Transverse colon (tissue), 4 donors: Measurements from ENCODE around the gene RSBN1. TPM values are rescaled to one million over a fixed set of nuclear protein-coding genes. Genes with fewer than 3 reads are reported as not detected.

Experiments
- DNase-seq: peaks from one replicate; pipeline ENCODE4 v3.0.0-alpha.2; 2019
- H3K27ac ChIP-seq, 4 donors: fragments of 200-600 bp; sonication (generic); 2 replicates each; pipeline ENCODE4 v1.5.1; 2016 to 2018; ENCODE audit warnings: inconsistent platforms in 4 of 4
- H3K27me3 ChIP-seq: fragments of 200-600 bp; sonication (generic); 2 replicates; pipeline ENCODE4 v1.5.1; 2017; ENCODE audit warnings: inconsistent platforms
- H3K36me3 ChIP-seq, 4 donors: fragments of 200-600 bp; sonication (generic); 2 replicates each; pipeline ENCODE4 v1.5.1; 2017 to 2019; ENCODE audit warnings: inconsistent platforms in 4 of 4
- H3K4me1 ChIP-seq, 4 donors: fragments of 200-600 bp; sonication (generic); 2 replicates each; pipeline ENCODE4 v1.5.1; 2017 to 2020; ENCODE audit warnings: inconsistent platforms in 4 of 4
- H3K4me3 ChIP-seq, 4 donors: fragments of 200-600 bp; sonication (generic); 1 replicate in 1 of 4; 2 replicates in 3 of 4; pipeline versions ENCODE4 v1.5.1 to v1.6.1; 2017 to 2019; ENCODE audit warnings: inconsistent platforms in 4 of 4
- H3K9me3 ChIP-seq, 2 donors: fragments of 200-600 bp; sonication (generic); 2 replicates each; pipeline ENCODE4 v1.5.1; 2017 to 2019; ENCODE audit warnings: inconsistent platforms in 2 of 2
- CTCF ChIP-seq, 5 experiments: fragments of 200-600 bp in 3 of 5; fragments of 450-650 bp in 2 of 5; sonication (generic) in 3 of 5; IDR thresholded peaks; 1 replicate in 2 of 5; 2 replicates in 3 of 5; pipeline ENCODE4 v1.5.1; 2016 to 2017; ENCODE audit warnings: antibody characterized with exemption in 5 of 5, inconsistent platforms in 3 of 5, mild to moderate bottlenecking in 2 of 5, moderate library complexity in 1 of 5
- EP300 ChIP-seq: sonication (generic); formaldehyde crosslinking; IDR thresholded peaks from one replicate; pipeline ENCODE4 v1.6.1; 2017; ENCODE audit warnings: antibody characterized with exemption, low read depth
- POLR2A ChIP-seq: fragments of 450-650 bp; IDR thresholded peaks from one replicate; pipeline ENCODE4 v1.6.1; 2016; ENCODE audit warnings: antibody characterized with exemption, mild to moderate bottlenecking, moderate library complexity
- POLR2AphosphoS5 ChIP-seq, 3 donors: sonication (generic); formaldehyde crosslinking; IDR thresholded peaks; one replicate each; pipeline ENCODE4 v1.6.1; 2016; ENCODE audit warnings: antibody characterized with exemption in 3 of 3
- WGBS, 2 donors: methylation state at CpG; one replicate each; pipeline ENCODE4 v1.1.5; 2018; ENCODE audit warnings: low coverage in 1 of 2; 5-methylcytosine and 5-hydroxymethylcytosine counted together
- in situ Hi-C, 4 donors: fragments of 200-750 bp; cut with MboI; loops; one replicate each; pipeline versions ENCODE4 v1.15.0 to v1.15.1; 2017; ENCODE audit warnings: low sequenced_read_pairs in 3 of 4, low pct_ligation_motif_present in 1 of 4, low pct_unique_long_range_greater_than_20kb in 1 of 4
- intact Hi-C: fragments of 100-400 bp; cut with DNase I; formaldehyde crosslinking; loops from one replicate; pipeline ENCODE4 v1.15.1; 2023; ENCODE audit warnings: low total_unique reads
- total RNA-seq, 4 donors: library from RNA; depleted of rRNA; stranded (reverse); fragments of >200 nt; gene quantifications; one replicate each; pipeline ENCODE4 v1.1.0, GENCODE V29; 2016

RSBN1 gene
- total RNA-seq, 4 donors from 2014 or later, result 26.6 to 42.7 (median 31.8) TPM

- Histone ChIP-seq H3K27ac (no peak overlapping the region), H3K9me3 (no peaks in the 10 kb centered on the region), H3K4me1 (peaks cover 0 to 7% (median 2%) of the 10 kb centered on the region in 4 donors), H3K36me3 (peaks cover 0 to 29% (median 5%) of the 10 kb centered on the region in 4 donors), H3K4me3 (no peak overlapping the region), H3K27me3 (no peaks in the 10 kb centered on the region)
- DNase-seq, result no peak
- TF ChIP-seq EP300 (no peak), POLR2A (no peak), POLR2AphosphoS5 (IDR thresholded peaks at IDR 0.05) (no peak), CTCF (IDR thresholded peaks at IDR 0.05) (no peak)
- in situ Hi-C loops (no loop called here), intact Hi-C loops (no loop called here)
- 79 to 90% methylated on average over 2 of the region's 2 CpGs for WGBS, 2 donors
These were observed 48.6 kb downstream of the RSBN1 start for GRCh38 chr1:113763661-113764060.

GRCh38 chr1:113761937-113762336 is 50.3 kb downstream of the RSBN1 start:
- Histone ChIP-seq H3K4me1 (peaks cover 6 to 13% (median 8%) of the 10 kb centered on the region in 4 donors), H3K27ac (no peak overlapping the region), H3K4me3 (no peak overlapping the region), H3K27me3 (no peaks in the 10 kb centered on the region), H3K9me3 (no peaks in the 10 kb centered on the region), H3K36me3 (peaks cover 0 to 18% (median 3%) of the 10 kb centered on the region in 4 donors)
- 85 to 87% methylated on average over 3 of the region's 3 CpGs for WGBS, 2 donors
- TF ChIP-seq CTCF (IDR thresholded peaks at IDR 0.05) (no peak), EP300 (no peak), POLR2A (no peak), POLR2AphosphoS5 (IDR thresholded peaks at IDR 0.05) (no peak)
- intact Hi-C loops (no loop called here), in situ Hi-C loops (no loop called here)
- DNase-seq, result no peak

GRCh38 chr1:113760102-113761080 is 51.9 kb downstream of the RSBN1 start:
- intact Hi-C loops, result no loop called here
- Histone ChIP-seq H3K4me3 (peak overlapping the region; percentile 88 to 100 (median 98)), H3K4me1 (peaks cover 6 to 19% (median 9%) of the 10 kb centered on the region in 4 donors), H3K9me3 (no peaks in the 10 kb centered on the region), H3K27me3 (no peaks in the 10 kb centered on the region), H3K27ac (peak overlapping the region; percentile 94 to 98 (median 94)), H3K36me3 (peaks cover 0 to 4% (median 0%) of the 10 kb centered on the region in 4 donors)
- TF ChIP-seq POLR2AphosphoS5 (IDR thresholded peaks at IDR 0.05) (no peak), POLR2A (no peak), EP300 (no peak), CTCF (IDR thresholded peaks at IDR 0.05) (no peak)
- no peak for DNase-seq
- in situ Hi-C loops, result no loop called here
- WGBS, 2 donors, result 66 to 77% methylated on average over 18 to 23 of the region's 23 CpGs

- DNase-seq, result peak; percentile 75
- Histone ChIP-seq H3K27ac (peak within 1 kb of the TSS; percentile 94 to 98 (median 94)), H3K4me1 (peaks cover 4 to 21% (median 7%) of the 10 kb centered on the region in 4 donors), H3K27me3 (no peaks in the 10 kb centered on the region), H3K9me3 (no peaks in the 10 kb centered on the region), H3K4me3 (peak within 1 kb of the TSS; percentile 88 to 100 (median 98)), H3K36me3 (no peaks in the 10 kb centered on the region)
- TF ChIP-seq EP300 (no peak), POLR2A (peak; percentile 71), CTCF (IDR thresholded peaks at IDR 0.05) (no peak), POLR2AphosphoS5 (IDR thresholded peaks at IDR 0.05) (peak; percentile 63 to 67 (median 66))
- in situ Hi-C loops (no loop called here), intact Hi-C loops (no loop called here)
- 0 to 1% methylated on average over 4 to 46 of the region's 47 CpGs for WGBS, 2 donors
These were observed 52.8 kb downstream of the RSBN1 start, which contains the start of gene PHTF1 for GRCh38 chr1:113759333-113760101. PHTF1 (minus strand) TSS chr1:113759486; CDS start chr1:113758703, 783 bp downstream.
